ENCODE results near the gene SLC16A6.
"Not testable (repeated sequence)": the region's sequence is repeated elsewhere in the genome, so short reads cannot be mapped to it uniquely, and the experiment has no call there.

DNA sequence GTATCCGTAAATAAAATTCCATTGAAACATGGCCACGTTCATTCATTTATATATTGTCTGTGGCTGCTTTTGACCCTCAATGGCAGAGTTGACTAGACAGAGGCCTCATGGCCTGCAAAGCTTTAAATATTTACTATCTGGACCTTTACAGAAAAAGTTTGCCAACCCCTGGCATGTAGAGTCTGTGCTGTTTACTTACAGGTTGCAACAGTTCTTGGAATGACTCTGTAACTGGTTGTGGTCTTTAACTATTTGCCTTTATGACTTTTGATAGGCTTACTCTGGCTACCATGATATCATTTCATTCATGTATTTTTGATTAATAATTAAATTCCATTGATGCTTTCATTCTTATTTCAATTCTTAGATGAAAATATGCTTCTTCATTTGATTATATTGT lies 25.1 kb downstream of the SLC16A6 start:
- TF ChIP-seq, protein P1, sequence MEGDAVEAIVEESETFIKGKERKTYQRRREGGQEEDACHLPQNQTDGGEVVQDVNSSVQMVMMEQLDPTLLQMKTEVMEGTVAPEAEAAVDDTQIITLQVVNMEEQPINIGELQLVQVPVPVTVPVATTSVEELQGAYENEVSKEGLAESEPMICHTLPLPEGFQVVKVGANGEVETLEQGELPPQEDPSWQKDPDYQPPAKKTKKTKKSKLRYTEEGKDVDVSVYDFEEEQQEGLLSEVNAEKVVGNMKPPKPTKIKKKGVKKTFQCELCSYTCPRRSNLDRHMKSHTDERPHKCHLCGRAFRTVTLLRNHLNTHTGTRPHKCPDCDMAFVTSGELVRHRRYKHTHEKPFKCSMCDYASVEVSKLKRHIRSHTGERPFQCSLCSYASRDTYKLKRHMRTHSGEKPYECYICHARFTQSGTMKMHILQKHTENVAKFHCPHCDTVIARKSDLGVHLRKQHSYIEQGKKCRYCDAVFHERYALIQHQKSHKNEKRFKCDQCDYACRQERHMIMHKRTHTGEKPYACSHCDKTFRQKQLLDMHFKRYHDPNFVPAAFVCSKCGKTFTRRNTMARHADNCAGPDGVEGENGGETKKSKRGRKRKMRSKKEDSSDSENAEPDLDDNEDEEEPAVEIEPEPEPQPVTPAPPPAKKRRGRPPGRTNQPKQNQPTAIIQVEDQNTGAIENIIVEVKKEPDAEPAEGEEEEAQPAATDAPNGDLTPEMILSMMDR (IDR thresholded peaks at IDR 0.05): not testable (repeated sequence)
- TF ChIP-seq POLR2A (IDR thresholded peaks at IDR 0.05): not testable (repeated sequence)
